Activated CD8-positive, alpha-beta memory T cell treated with anti-CD3 and anti-CD28 coated beads, Interleukin-2, amount 10 ng/mL, durations not matched to agents 7 days and 5 days (primary cell): ENCODE results near the gene TTLL11. TPM values are rescaled to one million over a fixed set of nuclear protein-coding genes. Genes with fewer than 3 reads are reported as not detected.

Source experiments
- ATAC-seq: fragments of 150-1000 bp; cut with Tn5 transposase; one replicate; pipeline ENCODE4 v1.10.0; 2021; ENCODE audit warnings: moderate library complexity
- CTCF ChIA-PET: fragments of 350-600 bp; sonication (Branson Sonifier 250); formaldehyde crosslinking; loops from one replicate; lab custom pipeline; 2021; ENCODE audit warnings: antibody characterized with exemption; lab: Charles Lee
- DNase-seq: peaks from one replicate; pipeline ENCODE4 v3.0.0-alpha.2; 2020
- H3K27ac Mint-ChIP-seq: one replicate; pipeline ENCODE4 v1.8.0; 2021; ENCODE audit warnings: mild to moderate bottlenecking, mixed read lengths
- H3K27me3 Mint-ChIP-seq: one replicate; pipeline ENCODE4 v1.8.0; 2021; ENCODE audit warnings: mixed read lengths
- H3K36me3 Mint-ChIP-seq: one replicate; pipeline ENCODE4 v1.8.0; 2021; ENCODE audit warnings: mild to moderate bottlenecking, mixed read lengths
- H3K4me1 Mint-ChIP-seq: one replicate; pipeline ENCODE4 v1.8.0; 2021; ENCODE audit warnings: mixed read lengths
- H3K4me3 Mint-ChIP-seq: one replicate; pipeline ENCODE4 v1.8.0; 2021; ENCODE audit warnings: mild to moderate bottlenecking, moderate library complexity, mixed read lengths
- H3K9me3 Mint-ChIP-seq: one replicate; pipeline ENCODE4 v1.8.0; 2022; ENCODE audit warnings: low read depth, mixed read lengths
- total RNA-seq, 2 experiments: library from RNA; stranded (reverse); gene quantifications; one replicate each; pipeline ENCODE4 v1.2.3, GENCODE V29; 2021

The TTLL11 gene
- total RNA-seq, 2 experiments from 2014 or later = 2.2 to 2.5 TPM

GRCh38 chr9:121962421-121962820 lies 130.7 kb downstream of the TTLL11 start:
- Mint-ChIP-seq H3K4me3 (no peak overlapping the region), H3K36me3 (no peaks in the 10 kb centered on the region), H3K9me3 (no peaks in the 10 kb centered on the region), H3K27ac (no peak overlapping the region), H3K4me1 (peaks cover 3% of the 10 kb centered on the region), H3K27me3 (peaks cover 10% of the 10 kb centered on the region)
- no peak for ATAC-seq
- CTCF ChIA-PET = no interaction called here
- no peak for DNase-seq

- Mint-ChIP-seq H3K4me3 (no peak overlapping the region), H3K9me3 (no peaks in the 10 kb centered on the region), H3K36me3 (no peaks in the 10 kb centered on the region), H3K4me1 (peaks cover 3% of the 10 kb centered on the region), H3K27me3 (peaks cover 10% of the 10 kb centered on the region), H3K27ac (no peak overlapping the region)
- CTCF ChIA-PET = no interaction called here
- DNase-seq = no peak
- no peak for ATAC-seq
Observed at GRCh38 chr9:121960665-121961064, 132.4 kb downstream of the TTLL11 start.

GRCh38 chr9:121958530-121958929 lies 134.6 kb downstream of the TTLL11 start:
- Mint-ChIP-seq H3K4me3 (no peak overlapping the region), H3K27me3 (peaks cover 12% of the 10 kb centered on the region), H3K27ac (no peak overlapping the region), H3K36me3 (no peaks in the 10 kb centered on the region), H3K4me1 (peaks cover 3% of the 10 kb centered on the region), H3K9me3 (no peaks in the 10 kb centered on the region)
- DNase-seq (no peak), ATAC-seq (no peak)
- CTCF ChIA-PET = no interaction called here

- Mint-ChIP-seq H3K36me3 (no peaks in the 10 kb centered on the region), H3K27ac (no peak overlapping the region), H3K27me3 (peaks cover 7% of the 10 kb centered on the region), H3K4me1 (peaks cover 3% of the 10 kb centered on the region), H3K4me3 (no peak overlapping the region), H3K9me3 (no peaks in the 10 kb centered on the region)
- no peak for ATAC-seq
- CTCF ChIA-PET = no interaction called here
- no peak for DNase-seq
Observed at GRCh38 chr9:121956808-121957207, 136.3 kb downstream of the TTLL11 start.

- DNase-seq (no peak), ATAC-seq (no peak)
- CTCF ChIA-PET = no interaction called here
- H3K36me3 Mint-ChIP-seq = no peaks in the 10 kb centered on the region
- no peaks in the 10 kb centered on the region for H3K9me3 Mint-ChIP-seq
- H3K4me1 Mint-ChIP-seq = peaks cover 3% of the 10 kb centered on the region
- H3K27ac Mint-ChIP-seq = no peak overlapping the region
- H3K4me3 Mint-ChIP-seq = no peak overlapping the region
- peaks cover 5% of the 10 kb centered on the region for H3K27me3 Mint-ChIP-seq
Observed at GRCh38 chr9:121955649-121956048, 137.5 kb downstream of the TTLL11 start.

GRCh38 chr9:121954477-121955140 lies 138.5 kb downstream of the TTLL11 start:
- Mint-ChIP-seq H3K4me1 (peaks cover 3% of the 10 kb centered on the region), H3K9me3 (no peaks in the 10 kb centered on the region), H3K4me3 (no peak overlapping the region), H3K27me3 (peaks cover 2% of the 10 kb centered on the region), H3K36me3 (no peaks in the 10 kb centered on the region), H3K27ac (no peak overlapping the region)
- ATAC-seq = no peak
- CTCF ChIA-PET = no interaction called here
- no peak for DNase-seq

GRCh38 chr9:121952611-121953010 lies 140.5 kb downstream of the TTLL11 start:
- Mint-ChIP-seq H3K4me1 (no peaks in the 10 kb centered on the region), H3K9me3 (no peaks in the 10 kb centered on the region), H3K27ac (no peak overlapping the region), H3K36me3 (no peaks in the 10 kb centered on the region), H3K4me3 (no peak overlapping the region), H3K27me3 (peaks cover 2% of the 10 kb centered on the region)
- ATAC-seq (no peak), DNase-seq (no peak)
- CTCF ChIA-PET = interaction anchor here (1.3 kb wide), 1 partner anchor 265 kb away, joined by 3 read pairs; no protein-coding TSS in a partner anchor

GRCh38 chr9:121950866-121951265 lies 142.2 kb downstream of the TTLL11 start:
- ATAC-seq = no peak
- Mint-ChIP-seq H3K27me3 (peaks cover 2% of the 10 kb centered on the region), H3K4me1 (no peaks in the 10 kb centered on the region), H3K4me3 (no peak overlapping the region), H3K27ac (no peak overlapping the region), H3K9me3 (no peaks in the 10 kb centered on the region), H3K36me3 (no peaks in the 10 kb centered on the region)
- DNase-seq = no peak
- CTCF ChIA-PET = no interaction called here

GRCh38 chr9:121950441-121950840 lies 142.7 kb downstream of the TTLL11 start:
- no peak for DNase-seq
- H3K4me3 Mint-ChIP-seq = no peak overlapping the region
- CTCF ChIA-PET = no interaction called here
- H3K27me3 Mint-ChIP-seq = peaks cover 2% of the 10 kb centered on the region
- H3K36me3 Mint-ChIP-seq = no peaks in the 10 kb centered on the region
- H3K9me3 Mint-ChIP-seq = no peaks in the 10 kb centered on the region
- H3K4me1 Mint-ChIP-seq = no peaks in the 10 kb centered on the region
- no peak for ATAC-seq
- no peak overlapping the region for H3K27ac Mint-ChIP-seq

- Mint-ChIP-seq H3K27ac (no peak overlapping the region), H3K9me3 (no peaks in the 10 kb centered on the region), H3K4me3 (no peak overlapping the region), H3K27me3 (peaks cover 2% of the 10 kb centered on the region), H3K4me1 (no peaks in the 10 kb centered on the region), H3K36me3 (no peaks in the 10 kb centered on the region)
- ATAC-seq (no peak), DNase-seq (no peak)
- CTCF ChIA-PET = no interaction called here
Observed at GRCh38 chr9:121949766-121950165, 143.3 kb downstream of the TTLL11 start.

GRCh38 chr9:121949364-121949763 lies 143.7 kb downstream of the TTLL11 start:
- ATAC-seq (no peak), DNase-seq (no peak)
- CTCF ChIA-PET = no interaction called here
- Mint-ChIP-seq H3K9me3 (no peaks in the 10 kb centered on the region), H3K4me1 (no peaks in the 10 kb centered on the region), H3K4me3 (no peak overlapping the region), H3K36me3 (no peaks in the 10 kb centered on the region), H3K27me3 (peaks cover 2% of the 10 kb centered on the region), H3K27ac (no peak overlapping the region)

- no peaks in the 10 kb centered on the region for H3K4me1 Mint-ChIP-seq
- H3K36me3 Mint-ChIP-seq = no peaks in the 10 kb centered on the region
- CTCF ChIA-PET = no interaction called here
- no peak overlapping the region for H3K27ac Mint-ChIP-seq
- no peak for ATAC-seq
- no peak overlapping the region for H3K4me3 Mint-ChIP-seq
- H3K27me3 Mint-ChIP-seq = no peaks in the 10 kb centered on the region
- no peak for DNase-seq
- H3K9me3 Mint-ChIP-seq = no peaks in the 10 kb centered on the region
Observed at GRCh38 chr9:121947775-121948174, 145.3 kb downstream of the TTLL11 start.

GRCh38 chr9:121946465-121946864 lies 146.6 kb downstream of the TTLL11 start:
- no peaks in the 10 kb centered on the region for H3K9me3 Mint-ChIP-seq
- no peaks in the 10 kb centered on the region for H3K36me3 Mint-ChIP-seq
- H3K27me3 Mint-ChIP-seq = no peaks in the 10 kb centered on the region
- H3K27ac Mint-ChIP-seq = no peak overlapping the region
- ATAC-seq (no peak), DNase-seq (no peak)
- H3K4me1 Mint-ChIP-seq = no peaks in the 10 kb centered on the region
- H3K4me3 Mint-ChIP-seq = no peak overlapping the region
- CTCF ChIA-PET = no interaction called here

GRCh38 chr9:121945849-121946248 lies 147.3 kb downstream of the TTLL11 start:
- H3K36me3 Mint-ChIP-seq = no peaks in the 10 kb centered on the region
- no peaks in the 10 kb centered on the region for H3K27me3 Mint-ChIP-seq
- no peaks in the 10 kb centered on the region for H3K4me1 Mint-ChIP-seq
- ATAC-seq (no peak), DNase-seq (no peak)
- no peaks in the 10 kb centered on the region for H3K9me3 Mint-ChIP-seq
- CTCF ChIA-PET = no interaction called here
- H3K27ac Mint-ChIP-seq = no peak overlapping the region
- no peak overlapping the region for H3K4me3 Mint-ChIP-seq
